HG02610 (cell line): ENCODE measurements around the gene CFL1.

Experiments used
- ATAC-seq: cut with Tn5 transposase; IDR thresholded peaks from one replicate; pipeline ENCODE4 v1.9.1; 2021; ENCODE audit warnings: mild to moderate bottlenecking, moderate library complexity; ENCODE audit not compliant: unreplicated experiment

Gene CFL1

GRCh38 chr11:65888163-65888814 is 30.3 kb upstream of the CFL1 start, which contains the start of gene FIBP:
Gene FIBP, minus strand, starts transcription at chr11:65888471. Its CDS starts 53 bp downstream, at chr11:65888418.
- ATAC-seq, result peak; percentile 36

- no peak for ATAC-seq
Observed at GRCh38 chr11:65887723-65888162, 29.8 kb upstream of the CFL1 start.

- no peak for ATAC-seq
Observed at GRCh38 chr11:65886826-65887722, 29.1 kb upstream of the CFL1 start.

GRCh38 chr11:65885808-65886536 is 28.0 kb upstream of the CFL1 start:
- ATAC-seq, result no peak

GRCh38 chr11:65885231-65885630 is 27.3 kb upstream of the CFL1 start:
- no peak for ATAC-seq

- no peak for ATAC-seq
Observed at GRCh38 chr11:65884716-65885092, 26.7 kb upstream of the CFL1 start.

- ATAC-seq, result no peak
Observed at GRCh38 chr11:65883786-65884715, 26.1 kb upstream of the CFL1 start.

- no peak for ATAC-seq
Observed at GRCh38 chr11:65883058-65883761, 25.2 kb upstream of the CFL1 start.

GRCh38 chr11:65882120-65883057 is 24.4 kb upstream of the CFL1 start:
- ATAC-seq, result no peak

- no peak for ATAC-seq
Observed at GRCh38 chr11:65880844-65881421, 23.0 kb upstream of the CFL1 start.

GRCh38 chr11:65880027-65880426 is 22.0 kb upstream of the CFL1 start:
- no peak for ATAC-seq

GRCh38 chr11:65879617-65880016 is 21.6 kb upstream of the CFL1 start, which contains the start of gene CTSW:
Gene CTSW, plus strand, starts transcription at chr11:65879837. Its CDS starts 18 bp downstream, at chr11:65879855.
- ATAC-seq, result no peak

- peak; percentile 75 for ATAC-seq
Observed at GRCh38 chr11:65873318-65874156, 15.6 kb upstream of the CFL1 start.

- no peak for ATAC-seq
Observed at GRCh38 chr11:65872586-65873317, 14.8 kb upstream of the CFL1 start, which contains the start of gene EFEMP2. Gene EFEMP2, minus strand, starts transcription at chr11:65872800. Its CDS starts 446 bp downstream, at chr11:65872354.

GRCh38 chr11:65871811-65872548 is 14.0 kb upstream of the CFL1 start:
- ATAC-seq, result no peak
